HG03378 (cell line): ENCODE data around the gene PCDHGA5.
"Not testable (repeated sequence)": the region's sequence is repeated elsewhere in the genome, so short reads cannot be mapped to it uniquely, and the experiment has no call there.

Experiments
- ATAC-seq: cut with Tn5 transposase; IDR thresholded peaks from one replicate; pipeline ENCODE4 v1.9.1; 2021; ENCODE audit warnings: mild to moderate bottlenecking, moderate library complexity; ENCODE audit not compliant: unreplicated experiment

The PCDHGA5 gene

DNA sequence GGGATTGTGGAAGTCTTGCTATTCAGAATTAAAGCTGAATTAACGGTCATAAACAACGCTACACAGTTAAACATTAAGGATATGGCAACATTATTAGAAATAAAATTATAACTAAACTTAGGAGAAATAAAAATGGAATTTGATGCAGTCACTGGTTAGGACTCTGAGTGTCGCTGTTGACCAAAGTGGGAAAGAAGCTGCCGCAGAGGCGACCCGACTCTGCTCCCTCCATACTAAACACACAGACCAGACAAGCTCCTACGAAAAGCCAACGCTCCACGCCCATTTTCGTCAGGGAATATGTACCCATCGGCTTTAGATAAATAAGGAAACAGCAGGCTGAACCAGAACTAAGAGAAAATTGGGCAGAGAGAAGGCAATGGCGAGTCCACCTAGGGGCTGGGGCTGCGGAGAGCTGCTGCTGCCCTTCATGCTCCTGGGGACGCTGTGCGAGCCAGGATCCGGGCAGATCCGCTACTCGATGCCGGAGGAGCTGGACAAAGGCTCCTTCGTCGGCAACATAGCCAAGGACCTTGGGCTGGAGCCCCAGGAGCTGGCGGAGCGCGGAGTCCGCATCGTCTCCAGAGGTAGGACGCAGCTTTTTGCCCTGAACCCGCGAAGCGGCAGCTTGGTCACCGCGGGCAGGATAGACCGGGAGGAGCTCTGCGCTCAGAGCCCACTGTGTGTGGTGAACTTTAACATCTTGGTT lies at the start of gene PCDHGA5:
TSS of gene PCDHGA5 (plus strand) at position 211 of the 709 bp plus-strand sequence. CDS start at position 380, 169 bp downstream.
- no peak for ATAC-seq

DNA sequence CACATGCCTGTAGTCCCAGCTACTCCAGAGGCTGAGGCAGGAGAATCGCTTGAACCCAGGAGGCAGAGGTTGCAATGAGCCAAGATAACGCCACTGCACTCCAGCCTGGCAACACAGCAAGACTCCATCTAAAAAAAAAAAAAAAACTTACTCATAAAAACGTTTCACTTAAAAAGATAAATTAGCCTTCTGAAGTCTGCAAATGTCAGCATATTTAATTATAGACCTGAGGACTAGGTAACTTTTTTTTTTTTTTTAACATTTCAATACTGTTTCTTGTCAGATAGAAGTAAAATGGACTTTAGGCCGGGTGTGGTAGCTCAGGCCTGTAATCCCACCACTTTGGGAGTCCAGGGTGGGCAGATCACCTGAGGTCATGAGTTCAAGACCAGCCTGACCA lies 47.0 kb upstream of the PCDHGA5 start:
- not testable (repeated sequence) for ATAC-seq

DNA sequence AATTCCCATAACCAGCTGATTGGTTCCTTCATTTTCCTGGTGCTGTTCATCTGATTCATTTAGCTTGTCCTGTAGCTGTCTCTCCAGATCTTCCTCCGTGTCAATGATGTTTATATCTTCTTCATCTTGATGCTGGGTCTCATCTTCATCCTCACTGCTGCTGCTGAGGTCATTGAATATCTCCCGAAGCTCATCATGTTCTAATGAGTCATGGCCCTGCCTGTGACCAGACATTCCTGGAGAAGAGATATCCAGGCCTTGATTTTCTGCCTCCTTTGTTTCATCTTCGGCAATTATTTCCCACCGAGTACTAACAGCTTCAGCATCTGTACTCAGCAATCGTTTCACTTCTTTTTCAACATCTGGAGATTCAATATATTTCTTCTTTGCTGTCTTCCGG lies 44.8 kb upstream of the PCDHGA5 start:
- no peak for ATAC-seq

DNA sequence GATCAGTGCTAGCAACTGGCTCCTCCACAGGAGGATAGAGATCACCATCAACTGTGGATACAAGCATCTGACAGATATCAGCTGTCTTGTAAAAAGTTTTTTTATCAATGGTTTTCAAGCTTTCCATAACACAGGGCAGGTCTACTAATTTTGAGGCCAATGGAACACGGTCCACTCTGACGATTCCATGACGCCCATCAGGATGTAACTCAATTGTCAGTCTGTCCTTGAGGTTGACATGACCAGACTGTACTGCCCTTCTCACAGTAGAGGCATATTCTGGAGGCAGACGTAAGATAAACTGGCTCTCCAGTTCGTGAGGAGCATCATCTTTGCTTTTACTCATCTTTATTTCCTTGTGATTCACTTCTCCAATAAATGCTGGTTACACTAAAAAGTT lies 44.3 kb upstream of the PCDHGA5 start:
- ATAC-seq: no peak

DNA sequence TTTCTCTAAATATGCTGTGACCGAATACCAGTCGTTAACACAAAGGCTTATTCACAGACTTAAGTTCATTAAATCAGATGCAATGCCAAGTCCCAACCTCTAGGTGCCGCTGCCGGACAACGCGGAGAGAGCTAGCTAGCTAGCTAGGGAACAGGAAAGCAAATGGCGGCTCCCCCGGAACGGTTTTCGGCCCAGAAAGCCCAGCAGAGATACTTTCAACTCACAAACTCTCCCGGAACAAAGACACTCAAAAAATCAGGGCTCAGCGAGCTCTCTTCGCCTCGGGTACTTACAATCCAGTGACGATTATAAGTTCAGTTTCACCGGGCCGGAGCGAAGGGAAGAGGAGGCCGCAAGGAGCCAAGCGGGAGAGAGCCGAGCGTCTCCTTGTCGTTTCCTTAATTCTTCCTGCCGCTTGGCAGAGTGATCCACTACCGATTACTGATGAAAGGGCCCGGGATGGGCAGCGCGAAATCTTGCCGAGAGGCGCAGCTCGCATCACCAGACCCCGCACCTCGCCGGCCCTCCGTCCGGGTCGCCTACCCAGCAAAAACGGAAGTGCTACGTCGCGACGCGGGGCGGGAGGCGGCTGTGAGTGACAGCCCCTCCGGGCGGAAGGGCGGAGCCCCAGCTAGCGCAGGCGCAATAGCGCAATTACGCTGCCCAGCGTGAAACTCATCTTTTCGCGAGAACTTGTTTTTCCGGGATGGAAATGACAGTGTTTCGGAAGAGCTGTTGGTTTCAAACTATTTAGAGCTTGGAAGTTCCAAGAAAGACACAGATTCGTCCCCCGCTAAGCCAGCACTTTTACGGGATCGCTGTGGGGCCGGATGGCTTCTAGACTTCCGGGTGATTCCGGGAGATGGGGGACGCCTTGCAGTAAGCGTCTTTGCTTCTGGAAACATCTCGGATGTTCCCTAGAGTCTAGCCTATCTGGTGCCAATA lies 43.5 kb upstream of the PCDHGA5 start, which contains the start of gene TAF7:
TSS of gene TAF7 (minus strand) at position 560 of the 945 bp plus-strand sequence. CDS start 740 bp downstream, outside the sequence.
- peak; percentile 81 for ATAC-seq

DNA sequence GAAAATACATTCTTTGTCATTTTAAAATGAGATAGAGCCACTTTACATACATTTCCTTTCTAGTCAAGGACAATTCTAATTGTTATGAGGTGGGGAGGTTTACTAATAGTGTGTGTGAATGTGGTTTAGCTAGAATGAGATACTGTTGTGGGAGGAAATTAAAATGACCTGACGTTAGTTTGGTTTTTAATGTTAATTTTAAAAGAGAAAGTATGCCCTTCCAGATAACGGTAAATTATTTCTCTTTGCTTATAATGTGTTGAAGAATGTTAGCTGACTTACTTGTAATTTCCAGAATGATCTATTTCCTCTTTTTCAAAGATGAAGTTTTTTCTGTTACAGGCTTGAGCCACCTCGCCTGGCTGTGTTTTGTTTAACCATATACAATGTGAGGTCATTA lies 41.7 kb upstream of the PCDHGA5 start:
- ATAC-seq: no peak

DNA sequence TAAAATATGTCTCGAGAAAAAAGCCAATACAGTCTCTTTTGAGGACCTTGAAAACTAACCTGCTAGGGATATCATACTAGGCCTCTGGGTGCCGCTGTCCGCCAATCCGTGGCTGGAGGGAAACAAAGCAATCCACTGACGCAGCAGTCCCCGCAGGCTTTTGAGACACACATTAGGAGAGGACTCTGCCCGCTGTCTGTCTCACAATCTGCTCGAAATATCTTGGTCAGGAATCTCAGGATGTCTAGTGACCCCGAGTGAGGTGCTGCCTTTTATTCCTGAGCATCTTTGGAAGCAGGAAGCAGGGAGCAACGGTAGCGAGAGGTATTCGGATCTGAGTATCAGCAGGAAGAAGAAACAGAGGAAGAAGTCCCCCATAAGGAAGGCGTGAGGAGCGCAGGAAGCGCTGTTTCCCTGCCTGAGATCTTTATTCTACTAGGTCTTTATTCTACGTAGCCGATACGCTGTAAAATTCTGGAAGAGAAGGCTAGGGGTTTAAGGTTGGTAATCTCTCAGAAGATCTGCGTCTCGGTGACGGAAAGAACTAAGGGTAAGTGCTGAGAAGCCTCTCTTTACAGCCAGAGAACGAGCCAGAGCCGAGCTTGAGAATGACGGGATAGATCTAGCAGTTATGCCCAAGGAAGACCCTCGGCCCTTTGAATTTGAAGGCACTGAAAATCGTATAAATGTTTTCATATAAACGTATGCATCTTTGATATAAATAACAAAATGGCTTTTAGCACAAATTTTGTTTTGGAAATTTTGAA lies 37.7 kb upstream of the PCDHGA5 start:
- peak; percentile 83 for ATAC-seq

DNA sequence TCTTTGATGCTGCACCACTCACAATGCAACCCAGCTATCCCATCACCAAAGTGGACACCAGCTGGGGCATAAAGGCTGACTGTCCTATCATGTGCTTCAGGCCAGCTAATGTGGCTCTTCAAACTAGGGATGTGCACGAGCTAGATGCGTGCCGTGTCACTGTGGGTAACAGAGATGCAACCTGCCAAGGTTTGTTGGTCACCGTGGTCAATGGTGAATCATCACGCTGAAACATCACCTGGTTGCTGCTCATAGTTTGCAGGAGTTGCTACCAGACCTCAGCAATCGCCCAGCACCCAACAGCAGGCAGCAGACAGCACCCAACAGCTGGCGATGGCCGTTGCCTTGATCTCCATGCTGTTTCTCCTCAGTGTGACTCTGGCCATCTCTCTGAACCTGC lies 35.7 kb upstream of the PCDHGA5 start:
- no peak for ATAC-seq

DNA sequence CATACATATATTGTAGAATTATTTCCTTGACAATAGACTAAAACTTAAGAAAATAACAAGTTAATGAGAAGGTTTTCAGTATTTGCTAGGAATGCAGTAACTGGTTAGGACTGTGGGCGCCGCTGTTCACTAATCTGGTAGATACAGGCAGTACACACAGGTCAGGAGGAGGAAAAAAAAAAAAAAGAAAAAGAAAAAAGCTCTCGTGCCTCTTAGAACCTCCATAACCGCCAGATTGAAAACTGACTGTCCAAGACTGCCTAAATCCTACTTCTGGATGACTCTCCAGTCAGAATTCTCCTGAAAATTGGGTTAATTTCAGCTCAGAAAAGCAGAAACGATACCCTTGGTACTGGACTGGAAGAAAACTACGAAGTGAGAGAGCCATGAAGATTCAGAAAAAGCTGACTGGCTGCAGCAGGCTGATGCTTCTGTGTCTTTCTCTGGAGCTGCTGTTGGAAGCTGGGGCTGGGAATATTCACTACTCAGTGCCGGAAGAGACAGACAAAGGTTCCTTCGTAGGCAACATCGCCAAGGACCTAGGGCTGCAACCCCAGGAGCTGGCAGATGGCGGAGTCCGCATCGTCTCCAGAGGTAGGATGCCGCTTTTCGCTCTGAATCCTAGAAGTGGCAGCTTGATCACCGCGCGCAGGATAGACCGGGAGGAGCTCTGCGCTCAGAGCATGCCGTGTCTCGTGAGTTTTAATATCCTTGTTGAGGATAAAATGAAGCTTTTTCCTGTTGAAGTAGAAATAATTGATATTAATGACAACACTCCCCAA lies 33.5 kb upstream of the PCDHGA5 start, which contains the start of gene PCDHGA1:
TSS of gene PCDHGA1 (plus strand) at position 216 of the 782 bp plus-strand sequence.
- ATAC-seq: peak; percentile 46

DNA sequence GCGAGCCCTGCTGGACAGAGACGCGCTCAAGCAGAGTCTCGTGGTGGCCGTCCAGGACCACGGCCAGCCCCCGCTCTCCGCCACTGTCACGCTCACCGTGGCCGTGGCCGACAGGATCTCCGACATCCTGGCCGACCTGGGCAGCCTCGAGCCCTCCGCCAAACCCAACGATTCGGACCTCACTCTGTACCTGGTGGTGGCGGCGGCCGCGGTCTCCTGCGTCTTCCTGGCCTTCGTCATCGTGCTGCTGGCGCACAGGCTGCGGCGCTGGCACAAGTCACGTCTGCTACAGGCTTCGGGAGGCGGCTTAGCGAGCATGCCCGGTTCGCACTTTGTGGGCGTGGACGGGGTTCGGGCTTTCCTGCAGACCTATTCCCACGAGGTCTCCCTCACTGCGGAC lies 31.4 kb upstream of the PCDHGA5 start:
- ATAC-seq: not testable (repeated sequence)

DNA sequence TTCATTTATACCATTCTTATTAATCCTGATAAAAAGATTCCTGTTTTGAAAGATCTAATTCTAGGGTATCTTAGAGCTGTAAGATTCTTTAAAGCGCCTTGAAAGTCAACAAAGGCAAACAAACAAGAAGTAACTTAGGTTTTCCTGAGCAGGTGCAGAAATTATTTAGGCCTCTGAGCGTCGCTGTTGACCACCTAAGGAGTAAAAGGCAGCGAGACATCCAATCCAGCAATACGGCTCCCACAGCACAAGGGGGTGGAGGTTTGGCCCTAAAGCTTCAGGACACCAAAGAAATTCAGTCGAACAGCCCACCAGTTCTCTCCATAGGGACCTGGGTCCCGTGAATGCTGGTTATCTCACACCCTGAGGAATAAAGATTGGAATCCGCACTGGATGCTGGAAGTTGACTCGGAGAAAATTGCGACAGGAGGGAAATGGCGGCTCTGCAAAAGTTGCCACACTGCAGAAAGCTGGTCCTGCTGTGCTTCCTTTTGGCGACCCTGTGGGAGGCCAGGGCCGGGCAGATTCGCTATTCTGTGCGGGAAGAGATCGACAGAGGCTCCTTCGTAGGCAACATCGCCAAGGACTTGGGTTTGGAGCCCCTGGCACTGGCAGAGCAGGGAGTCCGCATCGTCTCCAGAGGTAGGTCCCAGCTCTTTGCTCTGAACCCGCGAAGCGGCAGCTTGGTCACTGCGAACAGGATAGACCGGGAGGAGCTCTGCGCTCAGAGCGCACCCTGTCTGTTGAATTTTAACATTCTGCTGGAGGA lies 25.2 kb upstream of the PCDHGA5 start, which contains the start of gene PCDHGA2:
TSS of gene PCDHGA2 (plus strand) at position 223 of the 769 bp plus-strand sequence.
- ATAC-seq: no peak

DNA sequence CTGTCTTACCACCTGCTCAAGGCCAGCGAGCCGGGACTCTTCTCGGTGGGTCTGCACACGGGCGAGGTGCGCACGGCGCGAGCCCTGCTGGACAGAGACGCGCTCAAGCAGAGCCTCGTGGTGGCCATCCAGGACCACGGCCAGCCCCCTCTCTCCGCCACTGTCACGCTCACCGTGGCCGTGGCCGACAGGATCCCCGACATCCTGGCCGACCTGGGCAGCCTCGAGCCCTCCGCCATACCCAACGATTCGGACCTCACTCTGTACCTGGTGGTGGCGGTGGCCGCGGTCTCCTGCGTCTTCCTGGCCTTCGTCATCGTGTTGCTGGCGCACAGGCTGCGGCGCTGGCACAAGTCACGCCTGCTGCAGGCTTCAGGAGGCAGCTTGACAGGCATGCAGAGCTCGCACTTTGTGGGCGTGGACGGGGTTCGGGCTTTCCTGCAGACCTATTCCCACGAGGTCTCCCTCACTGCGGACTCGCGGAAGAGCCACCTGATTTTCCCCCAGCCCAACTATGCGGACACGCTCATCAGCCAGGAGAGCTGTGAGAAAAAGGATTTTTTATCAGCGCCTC lies 23.1 kb upstream of the PCDHGA5 start:
- ATAC-seq: not testable (repeated sequence)

DNA sequence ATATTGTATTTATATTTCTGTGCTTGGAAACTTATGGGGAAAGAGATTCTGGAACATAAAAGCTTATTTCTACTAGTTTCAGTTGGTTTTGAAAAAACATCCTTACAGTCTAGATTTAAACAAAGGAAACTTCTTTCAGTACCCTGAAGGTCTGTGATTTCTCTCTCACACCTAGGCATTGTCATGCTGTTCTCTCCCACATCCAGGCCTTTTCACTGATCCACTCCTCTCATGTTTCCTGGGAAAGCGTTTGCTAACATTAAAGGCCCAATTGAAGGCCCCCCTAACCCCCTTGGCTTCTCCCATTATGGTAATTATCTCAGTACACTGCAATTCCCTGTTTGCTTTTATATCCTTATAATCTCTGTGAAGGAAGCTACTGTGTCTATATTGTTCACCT lies 21.2 kb upstream of the PCDHGA5 start:
- no peak for ATAC-seq

DNA sequence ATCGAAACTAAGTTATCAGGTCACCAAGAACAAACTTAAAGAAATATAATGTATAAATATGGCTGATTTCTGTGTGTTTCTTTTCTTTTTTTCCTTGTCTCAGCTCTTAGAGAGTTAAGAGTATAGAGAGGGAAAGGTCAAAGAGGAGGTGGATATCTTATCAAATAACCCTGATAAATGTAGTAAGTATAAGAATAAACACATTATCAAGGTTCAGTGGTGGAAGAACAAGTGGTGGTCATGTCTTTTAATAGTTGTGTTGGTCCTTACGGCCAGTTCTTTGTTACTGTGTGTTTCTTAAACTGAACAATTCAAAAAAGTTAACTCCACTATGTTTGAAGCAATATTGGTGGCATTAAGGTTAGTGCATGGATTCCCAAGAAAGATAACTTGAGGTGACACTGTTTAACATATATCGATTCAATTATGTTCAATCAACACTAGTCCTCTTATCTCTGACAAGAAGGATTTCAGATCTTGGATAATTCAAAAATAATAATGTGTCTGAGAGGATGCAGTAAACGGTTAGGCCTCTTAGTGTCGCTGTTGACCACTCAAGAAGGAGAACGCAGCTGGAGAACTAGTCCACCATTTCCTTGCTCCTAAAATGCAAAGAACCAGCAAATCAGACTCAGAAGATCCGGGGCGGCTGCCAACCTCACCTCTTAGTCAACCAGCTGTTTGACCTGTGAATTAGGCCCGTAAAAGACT lies 20.6 kb upstream of the PCDHGA5 start, which contains the start of gene PCDHGA3:
TSS of gene PCDHGA3 (plus strand) at position 588 of the 711 bp plus-strand sequence. CDS start 205 bp downstream, outside the sequence.
- ATAC-seq: no peak

DNA sequence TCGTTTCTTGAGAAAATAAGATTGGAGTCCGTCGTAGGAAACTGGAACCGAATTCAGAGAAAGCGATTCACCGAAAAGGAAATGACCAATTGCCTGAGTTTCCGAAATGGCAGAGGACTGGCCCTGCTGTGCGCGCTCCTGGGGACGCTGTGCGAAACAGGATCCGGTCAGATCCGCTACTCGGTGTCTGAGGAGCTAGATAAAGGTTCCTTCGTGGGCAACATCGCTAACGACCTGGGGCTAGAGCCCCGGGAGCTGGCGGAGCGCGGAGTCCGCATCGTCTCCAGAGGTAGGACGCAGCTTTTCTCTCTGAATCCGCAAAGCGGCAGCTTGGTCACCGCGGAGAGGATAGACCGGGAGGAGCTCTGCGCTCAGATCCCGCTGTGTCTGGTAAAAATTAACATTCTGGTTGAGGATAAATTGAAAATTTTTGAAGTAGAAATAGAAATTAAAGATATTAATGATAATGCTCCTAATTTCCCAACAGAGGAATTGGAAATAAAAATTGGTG lies 20.0 kb upstream of the PCDHGA5 start:
- no peak for ATAC-seq

DNA sequence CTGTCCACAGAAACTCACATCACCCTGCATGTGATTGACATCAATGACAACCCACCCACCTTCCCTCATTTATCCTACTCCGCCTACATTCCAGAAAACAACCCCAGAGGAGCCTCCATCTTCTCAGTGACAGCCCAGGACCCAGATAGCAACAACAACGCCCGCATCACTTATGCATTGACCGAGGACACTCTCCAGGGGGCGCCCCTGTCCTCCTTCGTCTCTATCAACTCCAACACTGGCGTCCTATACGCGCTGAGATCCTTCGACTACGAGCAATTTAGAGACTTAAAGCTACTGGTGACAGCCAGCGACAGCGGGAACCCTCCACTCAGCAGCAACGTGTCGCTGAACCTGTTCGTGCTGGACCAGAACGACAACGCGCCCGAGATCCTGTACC lies 18.6 kb upstream of the PCDHGA5 start:
- no peak for ATAC-seq

DNA sequence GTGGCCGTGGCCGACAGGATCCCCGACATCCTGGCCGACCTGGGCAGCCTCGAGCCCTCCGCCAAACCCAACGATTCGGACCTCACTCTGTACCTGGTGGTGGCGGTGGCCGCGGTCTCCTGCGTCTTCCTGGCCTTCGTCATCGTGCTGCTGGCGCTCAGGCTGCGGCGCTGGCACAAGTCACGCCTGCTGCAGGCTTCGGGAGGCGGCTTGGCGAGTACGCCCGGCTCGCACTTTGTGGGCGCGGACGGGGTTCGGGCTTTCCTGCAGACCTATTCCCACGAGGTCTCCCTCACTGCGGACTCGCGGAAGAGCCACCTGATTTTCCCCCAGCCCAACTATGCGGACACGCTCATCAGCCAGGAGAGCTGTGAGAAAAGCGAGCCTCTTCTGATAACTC lies 17.9 kb upstream of the PCDHGA5 start:
- not testable (repeated sequence) for ATAC-seq
